BE2C (cell line): Measurements from ENCODE around the gene MRPL55.

Experiments
- DNase-seq: peaks from one replicate; pipeline ENCODE4 v3.0.0-alpha.2; 2020
- H3K27me3 ChIP-seq: fragments of 250-450 bp; sonication (Bioruptor Pico); 2 replicates; pipeline ENCODE4 v1.5.1; 2020; ENCODE audit warnings: mild to moderate bottlenecking
- H3K36me3 ChIP-seq: fragments of 250-450 bp; sonication (Bioruptor Pico); 2 replicates; pipeline ENCODE4 v1.5.1; 2020; ENCODE audit warnings: mild to moderate bottlenecking
- H3K4me1 ChIP-seq: fragments of 250-450 bp; sonication (Bioruptor Pico); 2 replicates; pipeline ENCODE4 v1.5.1; 2020
- H3K4me3 ChIP-seq: 2 replicates; pipeline ENCODE4 v1.5.1; 2011; ENCODE audit warnings: low read depth, low read length
- H3K9me3 ChIP-seq: fragments of 250-450 bp; sonication (Bioruptor Pico); 2 replicates; pipeline ENCODE4 v1.5.1; 2020
- TF ChIP-seq, protein P1 (sequence below): IDR thresholded peaks from 2 replicates; pipeline ENCODE4 v1.5.1; 2012; ENCODE audit warnings: mild to moderate bottlenecking, low read depth, low read length

MRPL55 gene

DNA sequence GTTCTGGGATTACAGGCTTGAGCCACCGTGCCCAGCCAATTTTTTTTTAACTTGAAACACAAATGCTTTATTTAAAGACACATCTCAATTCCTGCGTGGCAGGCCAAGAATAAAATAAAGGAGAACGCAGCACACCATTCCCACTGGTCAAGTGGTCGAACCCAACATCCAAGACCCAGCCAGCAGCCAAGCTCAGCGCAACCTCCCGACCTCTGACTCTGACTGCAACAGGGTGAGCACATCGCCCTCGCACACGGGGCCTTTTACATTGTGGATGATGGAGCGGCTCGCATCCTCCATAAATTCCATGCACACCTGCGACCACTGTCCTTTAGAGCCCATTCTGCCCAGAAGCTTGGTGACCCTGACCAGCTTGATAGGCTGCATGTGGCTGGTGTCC, 25.5 kb upstream of the MRPL55 start:
- Histone ChIP-seq H3K27me3 (peaks cover 39% of the 10 kb centered on the region), H3K9me3 (no peaks in the 10 kb centered on the region), H3K36me3 (no peaks in the 10 kb centered on the region), H3K4me3 (no peak overlapping the region), H3K4me1 (no peaks in the 10 kb centered on the region)
- DNase-seq: no peak
- TF ChIP-seq, protein P1, sequence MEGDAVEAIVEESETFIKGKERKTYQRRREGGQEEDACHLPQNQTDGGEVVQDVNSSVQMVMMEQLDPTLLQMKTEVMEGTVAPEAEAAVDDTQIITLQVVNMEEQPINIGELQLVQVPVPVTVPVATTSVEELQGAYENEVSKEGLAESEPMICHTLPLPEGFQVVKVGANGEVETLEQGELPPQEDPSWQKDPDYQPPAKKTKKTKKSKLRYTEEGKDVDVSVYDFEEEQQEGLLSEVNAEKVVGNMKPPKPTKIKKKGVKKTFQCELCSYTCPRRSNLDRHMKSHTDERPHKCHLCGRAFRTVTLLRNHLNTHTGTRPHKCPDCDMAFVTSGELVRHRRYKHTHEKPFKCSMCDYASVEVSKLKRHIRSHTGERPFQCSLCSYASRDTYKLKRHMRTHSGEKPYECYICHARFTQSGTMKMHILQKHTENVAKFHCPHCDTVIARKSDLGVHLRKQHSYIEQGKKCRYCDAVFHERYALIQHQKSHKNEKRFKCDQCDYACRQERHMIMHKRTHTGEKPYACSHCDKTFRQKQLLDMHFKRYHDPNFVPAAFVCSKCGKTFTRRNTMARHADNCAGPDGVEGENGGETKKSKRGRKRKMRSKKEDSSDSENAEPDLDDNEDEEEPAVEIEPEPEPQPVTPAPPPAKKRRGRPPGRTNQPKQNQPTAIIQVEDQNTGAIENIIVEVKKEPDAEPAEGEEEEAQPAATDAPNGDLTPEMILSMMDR: no peak

GRCh38 chr1:228131766-228132165, 22.7 kb upstream of the MRPL55 start:
- H3K4me3 ChIP-seq: no peak overlapping the region
- H3K4me1 ChIP-seq: no peaks in the 10 kb centered on the region
- DNase-seq: no peak
- TF ChIP-seq, protein P1: no peak
- H3K9me3 ChIP-seq: no peaks in the 10 kb centered on the region
- no peaks in the 10 kb centered on the region for H3K36me3 ChIP-seq
- H3K27me3 ChIP-seq: peaks cover 39% of the 10 kb centered on the region

GRCh38 chr1:228125185-228125584, 16.1 kb upstream of the MRPL55 start:
- H3K9me3 ChIP-seq: no peaks in the 10 kb centered on the region
- no peaks in the 10 kb centered on the region for H3K27me3 ChIP-seq
- no peaks in the 10 kb centered on the region for H3K36me3 ChIP-seq
- TF ChIP-seq, protein P1: no peak
- no peak for DNase-seq
- H3K4me3 ChIP-seq: no peak overlapping the region
- no peaks in the 10 kb centered on the region for H3K4me1 ChIP-seq

DNA sequence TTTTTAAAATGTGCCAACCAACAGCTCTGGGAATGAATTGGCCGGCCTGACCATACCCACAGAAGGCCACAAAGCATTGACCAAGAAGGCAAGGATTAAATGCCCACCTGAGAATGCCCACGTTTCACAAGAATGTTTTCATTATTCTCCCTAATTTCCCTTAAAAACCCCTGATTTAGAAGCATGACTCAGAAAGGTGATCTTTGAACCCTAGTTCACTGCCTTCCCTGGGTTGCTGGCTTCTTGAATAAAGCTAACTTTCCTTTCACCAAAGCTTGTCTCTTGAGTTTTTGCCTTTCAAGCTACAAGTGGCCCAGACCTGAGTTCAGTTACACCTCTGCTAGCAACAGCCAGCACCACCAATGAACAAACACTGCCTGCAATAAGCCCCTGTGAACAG, 14.4 kb upstream of the MRPL55 start:
- Histone ChIP-seq H3K4me1 (no peaks in the 10 kb centered on the region), H3K9me3 (no peaks in the 10 kb centered on the region), H3K4me3 (no peak overlapping the region), H3K36me3 (no peaks in the 10 kb centered on the region), H3K27me3 (no peaks in the 10 kb centered on the region)
- no peak for DNase-seq
- TF ChIP-seq, protein P1: no peak

DNA sequence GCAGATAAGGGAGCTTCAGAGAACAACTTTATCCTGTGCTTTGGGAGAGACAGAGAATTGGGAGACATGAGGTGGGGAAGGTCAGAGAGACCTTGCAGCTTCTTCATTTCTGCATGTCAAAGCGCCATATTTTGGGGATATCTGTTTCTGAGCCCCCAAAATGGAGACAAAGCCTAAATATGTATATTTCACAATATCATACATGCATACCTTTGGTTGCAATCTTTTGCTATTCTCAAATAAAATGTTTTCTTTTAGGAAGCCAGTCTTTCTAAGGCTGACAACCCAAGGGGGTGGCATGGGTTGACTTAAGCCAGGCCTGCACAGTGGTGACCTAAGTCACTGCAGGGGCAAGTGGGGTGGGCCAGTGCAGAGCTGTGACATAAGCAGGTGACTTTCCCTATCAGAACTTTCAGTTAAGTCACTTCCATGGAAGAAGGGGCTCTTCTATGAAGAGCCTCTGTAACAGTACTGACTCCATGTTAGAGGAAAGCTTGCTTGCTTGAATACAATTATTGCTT, 13.9 kb upstream of the MRPL55 start:
- Histone ChIP-seq H3K9me3 (no peaks in the 10 kb centered on the region), H3K27me3 (no peaks in the 10 kb centered on the region), H3K36me3 (no peaks in the 10 kb centered on the region), H3K4me3 (no peak overlapping the region), H3K4me1 (no peaks in the 10 kb centered on the region)
- TF ChIP-seq, protein P1: no peak
- DNase-seq: no peak

GRCh38 chr1:228120857-228121489, 11.9 kb upstream of the MRPL55 start:
- H3K4me3 ChIP-seq: no peak overlapping the region
- no peak for DNase-seq
- H3K36me3 ChIP-seq: no peaks in the 10 kb centered on the region
- H3K27me3 ChIP-seq: no peaks in the 10 kb centered on the region
- no peaks in the 10 kb centered on the region for H3K9me3 ChIP-seq
- TF ChIP-seq, protein P1: no peak
- H3K4me1 ChIP-seq: no peaks in the 10 kb centered on the region
